ENCODE measurements around the gene CD59.

GRCh38 chr11:33682446-33682845 is 53.8 kb downstream of the CD59 start:
- TF ChIP-seq CTCF (IDR thresholded peaks at IDR 0.05; ENCODE audit: insufficient read depth, low read length) (no peak), SPI1 (IDR thresholded peaks at IDR 0.05; ENCODE audit: borderline replicate concordance, low read depth) (no peak), POLR2AphosphoS5 (IDR thresholded peaks at IDR 0.05; ENCODE audit: low read depth) (no peak), REST (IDR thresholded peaks at IDR 0.05; ENCODE audit: insufficient replicate concordance, low read depth) (no peak), GABPA (IDR thresholded peaks at IDR 0.05; ENCODE audit: low read depth) (no peak)
